Measurements from ENCODE around the gene HAPLN3.

HAPLN3 gene

GRCh38 chr15:88891540-88892254, 3.6 kb downstream of the HAPLN3 start:
- DNase-seq, result no peak

- DNase-seq, result no peak
Observed at GRCh38 chr15:88890495-88890894, 4.8 kb downstream of the HAPLN3 start.

- no peak for DNase-seq
Observed at GRCh38 chr15:88888719-88889118, 6.6 kb downstream of the HAPLN3 start.

GRCh38 chr15:88887068-88887580, 8.2 kb downstream of the HAPLN3 start:
- no peak for DNase-seq

GRCh38 chr15:88882785-88883184, 12.6 kb downstream of the HAPLN3 start:
- DNase-seq, result no peak

GRCh38 chr15:88881775-88882174, 13.6 kb downstream of the HAPLN3 start:
- no peak for DNase-seq

- no peak for DNase-seq
Observed at GRCh38 chr15:88880944-88881740, 14.2 kb downstream of the HAPLN3 start.

- peak; percentile 65 for DNase-seq
Observed at GRCh38 chr15:88878720-88879184, 16.6 kb downstream of the HAPLN3 start.

GRCh38 chr15:88877906-88878305, 17.4 kb downstream of the HAPLN3 start:
- no peak for DNase-seq

GRCh38 chr15:88877415-88877814, 17.9 kb downstream of the HAPLN3 start:
- no peak for DNase-seq

- DNase-seq, result no peak
Observed at GRCh38 chr15:88876573-88876972, 18.8 kb downstream of the HAPLN3 start.

- DNase-seq, result no peak
Observed at GRCh38 chr15:88874684-88875083, 20.7 kb downstream of the HAPLN3 start.

- no peak for DNase-seq
Observed at GRCh38 chr15:88874275-88874674, 21.1 kb downstream of the HAPLN3 start.

GRCh38 chr15:88873786-88874185, 21.6 kb downstream of the HAPLN3 start:
- DNase-seq, result no peak

- DNase-seq, result no peak
Observed at GRCh38 chr15:88872706-88873105, 22.6 kb downstream of the HAPLN3 start.

GRCh38 chr15:88872106-88872505, 23.2 kb downstream of the HAPLN3 start:
- DNase-seq, result no peak

- no peak for DNase-seq
Observed at GRCh38 chr15:88871313-88871712, 24.0 kb downstream of the HAPLN3 start.

GRCh38 chr15:88866295-88866881, 29.0 kb downstream of the HAPLN3 start:
- DNase-seq, result no peak

GRCh38 chr15:88865498-88866099, 29.7 kb downstream of the HAPLN3 start:
- no peak for DNase-seq

GRCh38 chr15:88864861-88865497, 30.4 kb downstream of the HAPLN3 start:
- DNase-seq, result no peak

GRCh38 chr15:88863412-88863811, 31.9 kb downstream of the HAPLN3 start:
- DNase-seq, result no peak

- no peak for DNase-seq
Observed at GRCh38 chr15:88860212-88860611, 35.1 kb downstream of the HAPLN3 start.

- DNase-seq, result no peak
Observed at GRCh38 chr15:88859550-88859949, 35.8 kb downstream of the HAPLN3 start.

Data from femur (tissue), 1 donor.